SK-N-SH treated with all-trans-retinoic acid at 6 μM for 48 hours (cell line): ENCODE measurements around the gene MSRB1.

Experiments used
- ATAC-seq: fragments of 200-7000 bp; cut with Tn5 transposase; 3 replicates; pipeline ENCODE4 v1.9.1; 2020; ENCODE audit warnings: mild to moderate bottlenecking, moderate library complexity
- ARNTL ChIP-seq: fragments of 450-650 bp; formaldehyde crosslinking; IDR thresholded peaks from 2 replicates; pipeline ENCODE4 v1.5.0; 2020; ENCODE audit warnings: low read depth, mild to moderate bottlenecking, moderate library complexity, borderline replicate concordance
- BACH2 ChIP-seq: fragments of 250-450 bp; sonication (Bioruptor Pico); IDR thresholded peaks from 2 replicates; pipeline ENCODE4 v1.9.0; 2021; ENCODE audit warnings: mild to moderate bottlenecking, borderline replicate concordance
- ESRRG ChIP-seq: fragments of 250-450 bp; sonication (Bioruptor Pico); IDR thresholded peaks from 2 replicates; pipeline ENCODE4 v1.6.1; 2021; ENCODE audit warnings: mild to moderate bottlenecking
- GLIS3 ChIP-seq: fragments of 250-450 bp; sonication (Bioruptor Pico); IDR thresholded peaks from 2 replicates; pipeline ENCODE4 v1.5.0; 2020; ENCODE audit warnings: mild to moderate bottlenecking, moderate library complexity
- ISL1 ChIP-seq: fragments of 250-450 bp; sonication (Bioruptor Pico); IDR thresholded peaks from 2 replicates; pipeline ENCODE4 v2.1.2; 2022; ENCODE audit warnings: mild to moderate bottlenecking, moderate library complexity
- OSR1 ChIP-seq: fragments of 250-450 bp; sonication (Bioruptor Pico); IDR thresholded peaks from 2 replicates; pipeline ENCODE4 v1.8.0; 2022; ENCODE audit warnings: moderate library complexity, mild to moderate bottlenecking, inconsistent platforms
- PATZ1 ChIP-seq: fragments of 250-450 bp; sonication (Bioruptor Pico); IDR thresholded peaks from 2 replicates; pipeline ENCODE4 v1.8.0; 2020; ENCODE audit warnings: mild to moderate bottlenecking, moderate library complexity, borderline replicate concordance
- PPARA ChIP-seq: fragments of 250-450 bp; sonication (Bioruptor Pico); IDR thresholded peaks from 2 replicates; pipeline ENCODE4 v1.5.0; 2020; ENCODE audit warnings: mild to moderate bottlenecking, borderline replicate concordance
- SNAI2 ChIP-seq: fragments of 250-450 bp; sonication (Bioruptor Pico); IDR thresholded peaks from 2 replicates; pipeline ENCODE4 v1.5.0; 2020; ENCODE audit warnings: mild to moderate bottlenecking, moderate library complexity
- TCF4 ChIP-seq: fragments of 250-450 bp; sonication (Bioruptor Pico); IDR thresholded peaks from 2 replicates; pipeline ENCODE4 v1.8.0; 2021; ENCODE audit warnings: mild to moderate bottlenecking, moderate library complexity, borderline replicate concordance
- TOX ChIP-seq: fragments of 250-450 bp; sonication (Bioruptor Pico); IDR thresholded peaks from 2 replicates; pipeline ENCODE4 v1.8.0; 2021; ENCODE audit warnings: mild to moderate bottlenecking, moderate library complexity, borderline replicate concordance
- TSHZ2 ChIP-seq: fragments of 250-450 bp; sonication (Bioruptor Pico); IDR thresholded peaks from 2 replicates; pipeline ENCODE4 v1.5.0; 2020; ENCODE audit warnings: mild to moderate bottlenecking, moderate library complexity
- ZC3H10 ChIP-seq: fragments of 250-450 bp; sonication (Bioruptor Pico); IDR thresholded peaks from 2 replicates; pipeline ENCODE4 v1.5.1; 2021; ENCODE audit warnings: mild to moderate bottlenecking, moderate library complexity
- ZFP3 ChIP-seq: fragments of 250-450 bp; sonication (Bioruptor Pico); IDR thresholded peaks from 2 replicates; pipeline ENCODE4 v1.5.0; 2020; ENCODE audit warnings: mild to moderate bottlenecking, moderate library complexity
- ZFP30 ChIP-seq: fragments of 450-650 bp; formaldehyde crosslinking; IDR thresholded peaks from 2 replicates; pipeline ENCODE4 v1.5.0; 2022; ENCODE audit warnings: mild to moderate bottlenecking, moderate library complexity
- ZNF565 ChIP-seq: fragments of 450-650 bp; formaldehyde crosslinking; conservative IDR thresholded peaks from 2 replicates; pipeline ENCODE4 v1.5.0; 2020; ENCODE audit warnings: low read depth, mild to moderate bottlenecking, moderate library complexity
- ZNF70 ChIP-seq: fragments of 450-650 bp; formaldehyde crosslinking; IDR thresholded peaks from 2 replicates; pipeline ENCODE4 v1.5.0; 2020; ENCODE audit warnings: mild to moderate bottlenecking, moderate library complexity
- ZNF8 ChIP-seq: fragments of 450-650 bp; formaldehyde crosslinking; IDR thresholded peaks from 2 replicates; pipeline ENCODE4 v1.5.0; 2020; ENCODE audit warnings: mild to moderate bottlenecking, moderate library complexity
- TF ChIP-seq, protein P1 (sequence below): fragments of 250-450 bp; sonication (Bioruptor Pico); IDR thresholded peaks from 2 replicates; pipeline ENCODE4 v1.5.1; 2021; ENCODE audit warnings: mild to moderate bottlenecking, moderate library complexity
- TF ChIP-seq, protein P2 (sequence below): fragments of 250-450 bp; sonication (Bioruptor Pico); IDR thresholded peaks from 2 replicates; pipeline ENCODE4 v1.8.0; 2021; ENCODE audit warnings: low read depth, mild to moderate bottlenecking, moderate library complexity, borderline replicate concordance
- TF ChIP-seq, protein P3 (sequence below): fragments of 250-450 bp; sonication (Bioruptor Pico); IDR thresholded peaks from 2 replicates; pipeline ENCODE4 v1.5.1; 2020; ENCODE audit warnings: low read depth, mild to moderate bottlenecking, moderate library complexity

MSRB1 gene

DNA sequence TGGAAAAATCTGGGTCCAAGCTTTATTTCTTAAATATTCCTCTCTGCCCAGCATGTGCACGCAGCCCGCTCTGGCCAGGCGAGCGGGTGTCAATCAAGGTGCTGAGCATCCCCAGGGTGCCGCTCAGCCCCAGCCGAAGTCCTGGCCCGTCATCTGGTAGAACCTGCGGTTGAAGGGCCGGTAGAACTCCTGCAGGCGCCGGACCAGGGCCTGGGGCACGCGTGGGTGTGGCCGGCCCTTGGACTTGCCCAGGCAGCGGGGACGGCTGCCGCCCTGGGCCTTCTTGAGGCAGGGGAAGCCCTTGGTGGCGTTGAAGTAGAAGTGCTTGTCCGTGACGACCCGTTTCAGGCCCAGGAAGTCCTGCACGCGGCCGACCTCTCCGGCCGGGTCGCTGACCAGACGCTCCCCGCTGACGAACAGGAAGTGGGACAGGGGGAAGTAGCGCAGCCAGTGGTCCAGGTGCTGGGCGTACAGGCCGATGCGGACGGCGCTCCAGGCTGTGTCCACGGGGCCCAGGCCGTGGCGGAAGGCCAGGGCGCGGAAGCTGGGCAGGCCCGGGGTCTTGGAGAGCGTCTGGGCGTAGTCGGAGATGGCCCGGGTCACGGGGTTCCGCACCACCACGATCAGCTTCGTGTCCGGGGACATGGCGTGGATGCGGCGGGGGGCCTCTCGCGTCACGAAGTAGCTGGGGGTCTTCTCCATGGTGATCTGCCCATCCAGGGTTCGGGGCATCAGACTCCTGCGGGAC lies 31.4 kb downstream of the MSRB1 start:
- TF ChIP-seq TOX (no peak), ZC3H10 (CRISPR knock-in tag) (no peak), ZFP3 (no peak), ZNF565 (CRISPR knock-in tag) (no peak), PATZ1 (no peak), ZFP30 (CRISPR knock-in tag) (no peak), TSHZ2 (no peak), PPARA (CRISPR knock-in tag) (no peak), SNAI2 (CRISPR knock-in tag) (no peak), BACH2 (CRISPR knock-in tag) (no peak), ZNF70 (CRISPR knock-in tag) (no peak), ZNF8 (CRISPR knock-in tag) (no peak), ARNTL (CRISPR knock-in tag) (no peak)
- TF ChIP-seq, protein P1, sequence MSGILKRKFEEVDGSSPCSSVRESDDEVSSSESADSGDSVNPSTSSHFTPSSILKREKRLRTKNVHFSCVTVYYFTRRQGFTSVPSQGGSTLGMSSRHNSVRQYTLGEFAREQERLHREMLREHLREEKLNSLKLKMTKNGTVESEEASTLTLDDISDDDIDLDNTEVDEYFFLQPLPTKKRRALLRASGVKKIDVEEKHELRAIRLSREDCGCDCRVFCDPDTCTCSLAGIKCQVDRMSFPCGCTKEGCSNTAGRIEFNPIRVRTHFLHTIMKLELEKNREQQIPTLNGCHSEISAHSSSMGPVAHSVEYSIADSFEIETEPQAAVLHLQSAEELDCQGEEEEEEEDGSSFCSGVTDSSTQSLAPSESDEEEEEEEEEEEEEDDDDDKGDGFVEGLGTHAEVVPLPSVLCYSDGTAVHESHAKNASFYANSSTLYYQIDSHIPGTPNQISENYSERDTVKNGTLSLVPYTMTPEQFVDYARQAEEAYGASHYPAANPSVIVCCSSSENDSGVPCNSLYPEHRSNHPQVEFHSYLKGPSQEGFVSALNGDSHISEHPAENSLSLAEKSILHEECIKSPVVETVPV (CRISPR knock-in tag): no peak
- TF ChIP-seq, protein P2, sequence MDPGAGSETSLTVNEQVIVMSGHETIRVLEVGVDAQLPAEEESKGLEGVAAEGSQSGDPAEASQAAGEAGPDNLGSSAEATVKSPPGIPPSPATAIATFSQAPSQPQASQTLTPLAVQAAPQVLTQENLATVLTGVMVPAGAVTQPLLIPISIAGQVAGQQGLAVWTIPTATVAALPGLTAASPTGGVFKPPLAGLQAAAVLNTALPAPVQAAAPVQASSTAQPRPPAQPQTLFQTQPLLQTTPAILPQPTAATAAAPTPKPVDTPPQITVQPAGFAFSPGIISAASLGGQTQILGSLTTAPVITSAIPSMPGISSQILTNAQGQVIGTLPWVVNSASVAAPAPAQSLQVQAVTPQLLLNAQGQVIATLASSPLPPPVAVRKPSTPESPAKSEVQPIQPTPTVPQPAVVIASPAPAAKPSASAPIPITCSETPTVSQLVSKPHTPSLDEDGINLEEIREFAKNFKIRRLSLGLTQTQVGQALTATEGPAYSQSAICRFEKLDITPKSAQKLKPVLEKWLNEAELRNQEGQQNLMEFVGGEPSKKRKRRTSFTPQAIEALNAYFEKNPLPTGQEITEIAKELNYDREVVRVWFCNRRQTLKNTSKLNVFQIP (CRISPR knock-in tag): no peak
- TF ChIP-seq, all 23 proteins: peak for 0
- ATAC-seq: no peak

DNA sequence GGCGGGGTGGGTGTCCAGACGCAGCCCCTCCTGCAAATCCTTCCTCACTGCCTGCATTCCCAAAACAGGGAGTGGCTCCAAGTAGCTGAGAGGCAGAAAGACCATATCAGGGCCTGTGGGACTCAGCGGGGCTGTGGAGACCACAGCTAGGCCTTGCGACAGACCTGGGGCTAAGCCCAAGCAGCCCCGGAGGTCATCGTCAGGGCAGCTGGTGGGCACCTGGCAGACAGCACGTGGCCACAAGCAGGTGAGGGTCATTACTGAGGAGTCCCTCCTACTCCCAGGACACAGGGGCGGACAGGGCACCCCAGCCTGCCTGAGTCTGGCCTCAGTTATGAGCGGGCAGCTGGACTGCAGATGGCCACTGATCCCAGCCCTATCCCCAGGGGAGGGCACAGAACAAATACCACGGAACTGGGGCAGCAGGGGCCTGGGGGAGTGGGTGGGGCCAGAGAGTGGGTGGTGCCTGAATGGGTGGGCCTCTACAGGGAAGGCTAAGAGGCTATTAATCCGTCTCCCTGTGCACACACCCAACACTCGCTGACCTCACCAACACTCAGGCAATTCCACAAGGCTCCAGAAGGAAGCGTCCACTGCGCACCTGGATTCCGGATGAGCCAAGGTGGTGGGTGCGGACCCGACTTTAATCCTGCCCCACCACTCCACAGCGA lies 33.3 kb downstream of the MSRB1 start:
- ATAC-seq: no peak; the same call in 2 of the 3 replicates
- no peak for TF ChIP-seq ZNF70 (CRISPR knock-in tag)
- no peak for TF ChIP-seq ZFP30 (CRISPR knock-in tag)
- TF ChIP-seq ZFP3: no peak
- no peak for TF ChIP-seq PPARA (CRISPR knock-in tag)
- TF ChIP-seq OSR1 (CRISPR knock-in tag): no peak
- no peak for TF ChIP-seq ESRRG (CRISPR knock-in tag)
- no peak for TF ChIP-seq ISL1 (CRISPR knock-in tag)
- no peak for TF ChIP-seq TCF4

DNA sequence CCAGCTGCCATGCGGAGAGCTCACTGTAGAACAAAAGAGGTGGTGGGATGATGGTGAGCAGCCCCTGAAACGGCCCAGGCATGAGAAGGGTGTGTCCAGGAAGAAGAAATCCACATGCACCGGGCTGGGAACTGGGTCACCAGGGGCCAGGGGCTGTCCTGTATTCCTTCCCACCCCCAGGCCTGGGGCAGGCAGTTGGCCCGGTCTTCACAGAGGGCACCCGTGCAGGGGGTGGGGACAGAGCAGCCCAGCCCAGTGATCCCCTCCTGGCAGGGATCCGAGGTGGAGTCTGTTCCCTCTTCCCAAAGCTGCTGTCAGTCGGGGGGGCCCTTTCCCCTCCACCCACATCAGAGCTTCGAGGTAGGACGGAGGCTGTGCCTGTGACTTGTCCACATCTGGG lies 34.0 kb downstream of the MSRB1 start:
- no peak for ATAC-seq
- no peak for TF ChIP-seq ZNF70 (CRISPR knock-in tag)
- no peak for TF ChIP-seq PATZ1
- TF ChIP-seq, protein P3, sequence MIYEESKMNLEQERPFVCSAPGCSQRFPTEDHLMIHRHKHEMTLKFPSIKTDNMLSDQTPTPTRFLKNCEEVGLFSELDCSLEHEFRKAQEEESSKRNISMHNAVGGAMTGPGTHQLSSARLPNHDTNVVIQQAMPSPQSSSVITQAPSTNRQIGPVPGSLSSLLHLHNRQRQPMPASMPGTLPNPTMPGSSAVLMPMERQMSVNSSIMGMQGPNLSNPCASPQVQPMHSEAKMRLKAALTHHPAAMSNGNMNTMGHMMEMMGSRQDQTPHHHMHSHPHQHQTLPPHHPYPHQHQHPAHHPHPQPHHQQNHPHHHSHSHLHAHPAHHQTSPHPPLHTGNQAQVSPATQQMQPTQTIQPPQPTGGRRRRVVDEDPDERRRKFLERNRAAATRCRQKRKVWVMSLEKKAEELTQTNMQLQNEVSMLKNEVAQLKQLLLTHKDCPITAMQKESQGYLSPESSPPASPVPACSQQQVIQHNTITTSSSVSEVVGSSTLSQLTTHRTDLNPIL (CRISPR knock-in tag): no peak
- TF ChIP-seq ZFP3: no peak
- TF ChIP-seq GLIS3 (CRISPR knock-in tag): no peak
